ENCODE results near the gene CSRNP3.

- TF ChIP-seq CTCF (IDR thresholded peaks at IDR 0.05) (no peak), TCF7L2 (IDR thresholded peaks at IDR 0.05; ENCODE audit: low read depth, low read length) (no peak), SIN3A (IDR thresholded peaks at IDR 0.05; ENCODE audit: borderline replicate concordance, insufficient read depth, low read depth, low read length) (no peak), POLR2AphosphoS5 (IDR thresholded peaks at IDR 0.05; ENCODE audit: low read depth, low read length) (no peak)
- TF ChIP-seq, protein P1, sequence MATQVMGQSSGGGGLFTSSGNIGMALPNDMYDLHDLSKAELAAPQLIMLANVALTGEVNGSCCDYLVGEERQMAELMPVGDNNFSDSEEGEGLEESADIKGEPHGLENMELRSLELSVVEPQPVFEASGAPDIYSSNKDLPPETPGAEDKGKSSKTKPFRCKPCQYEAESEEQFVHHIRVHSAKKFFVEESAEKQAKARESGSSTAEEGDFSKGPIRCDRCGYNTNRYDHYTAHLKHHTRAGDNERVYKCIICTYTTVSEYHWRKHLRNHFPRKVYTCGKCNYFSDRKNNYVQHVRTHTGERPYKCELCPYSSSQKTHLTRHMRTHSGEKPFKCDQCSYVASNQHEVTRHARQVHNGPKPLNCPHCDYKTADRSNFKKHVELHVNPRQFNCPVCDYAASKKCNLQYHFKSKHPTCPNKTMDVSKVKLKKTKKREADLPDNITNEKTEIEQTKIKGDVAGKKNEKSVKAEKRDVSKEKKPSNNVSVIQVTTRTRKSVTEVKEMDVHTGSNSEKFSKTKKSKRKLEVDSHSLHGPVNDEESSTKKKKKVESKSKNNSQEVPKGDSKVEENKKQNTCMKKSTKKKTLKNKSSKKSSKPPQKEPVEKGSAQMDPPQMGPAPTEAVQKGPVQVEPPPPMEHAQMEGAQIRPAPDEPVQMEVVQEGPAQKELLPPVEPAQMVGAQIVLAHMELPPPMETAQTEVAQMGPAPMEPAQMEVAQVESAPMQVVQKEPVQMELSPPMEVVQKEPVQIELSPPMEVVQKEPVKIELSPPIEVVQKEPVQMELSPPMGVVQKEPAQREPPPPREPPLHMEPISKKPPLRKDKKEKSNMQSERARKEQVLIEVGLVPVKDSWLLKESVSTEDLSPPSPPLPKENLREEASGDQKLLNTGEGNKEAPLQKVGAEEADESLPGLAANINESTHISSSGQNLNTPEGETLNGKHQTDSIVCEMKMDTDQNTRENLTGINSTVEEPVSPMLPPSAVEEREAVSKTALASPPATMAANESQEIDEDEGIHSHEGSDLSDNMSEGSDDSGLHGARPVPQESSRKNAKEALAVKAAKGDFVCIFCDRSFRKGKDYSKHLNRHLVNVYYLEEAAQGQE (IDR thresholded peaks at IDR 0.05; ENCODE audit: insufficient read depth in 1 of 2, low read depth in 2 of 2, low read length in 1 of 2), result no peak
Measured at GRCh38 chr2:165497659-165498317, 28.3 kb downstream of the CSRNP3 start.

Measured in Panc1 (cell line).